BLaER1 treated with 17β-estradiol and CSF1 and Interleukin-3, amounts not matched to agents 10 nM and 100 nM (cell line): ENCODE results near the gene CDK5.

Experiments used
- H3K27ac ChIP-seq, 11 experiments: shearing (Covaris generic); formaldehyde crosslinking; 2 replicates each; pipeline ENCODE4 v1.8.1; 2022
- H3K27me3 ChIP-seq, 11 experiments: shearing (Covaris generic); formaldehyde crosslinking; 2 replicates each; pipeline ENCODE4 v1.8.1; 2022
- H3K36me3 ChIP-seq, 11 experiments: shearing (Covaris generic); formaldehyde crosslinking; 2 replicates each; pipeline ENCODE4 v1.8.1; 2022
- H3K4me1 ChIP-seq, 10 experiments: shearing (Covaris generic); formaldehyde crosslinking; 2 replicates each; pipeline ENCODE4 v1.8.1; 2022
- H3K4me2 ChIP-seq, 11 experiments: shearing (Covaris generic); formaldehyde crosslinking; 2 replicates each; pipeline ENCODE4 v1.8.1; 2022
- H3K4me3 ChIP-seq, 10 experiments: shearing (Covaris generic); formaldehyde crosslinking; 2 replicates each; pipeline ENCODE4 v1.8.1; 2022
- H3K9ac ChIP-seq, 11 experiments: shearing (Covaris generic); formaldehyde crosslinking; 2 replicates each; pipeline ENCODE4 v1.8.1; 2022
- H3K9me3 ChIP-seq, 11 experiments: shearing (Covaris generic); formaldehyde crosslinking; replicated peaks in 1 of 11; 2 replicates each; pipeline ENCODE4 v1.8.1; 2022
- H4K20me1 ChIP-seq, 11 experiments: shearing (Covaris generic); formaldehyde crosslinking; 2 replicates each; pipeline ENCODE4 v1.8.1; 2022
- Cebpa-rat ChIP-seq, 11 experiments: shearing (Covaris generic); IDR thresholded peaks; 2 replicates each; pipeline ENCODE4 v1.8.1; 2022

Gene CDK5

GRCh38 chr7:151017370-151017952 lies 40.2 kb downstream of the CDK5 start:
- Histone ChIP-seq H3K27ac (peak overlapping the region in 2 of 11 experiments; percentile 41 to 56; a peak in 3 of 22 replicates), H3K9ac (peak overlapping the region in 10 of 11 experiments; percentile 27 to 72 (median 56); a peak in 17 of 22 replicates), H3K4me3 (peak overlapping the region in 9 of 10 experiments; percentile 44 to 67 (median 50); a peak in 15 of 20 replicates), H3K27me3 (peaks cover 13 to 42% (median 22%) of the 10 kb centered on the region in 11 experiments; a peak in 21 of 22 replicates), H4K20me1 (no peaks in the 10 kb centered on the region; a peak in 1 of 22 replicates), H3K36me3 (no peaks in the 10 kb centered on the region; a peak in 1 of 22 replicates), H3K4me1 (peaks cover 40 to 79% (median 72%) of the 10 kb centered on the region in 10 experiments), H3K9me3 (no peaks in the 10 kb centered on the region), H3K4me2 (peak overlapping the region; percentile 84 to 99 (median 96))
- TF ChIP-seq Cebpa-rat (IDR thresholded peaks at IDR 0.05), result no peak

GRCh38 chr7:151016942-151017341 lies 40.8 kb downstream of the CDK5 start:
- no peak overlapping the region for H3K27ac ChIP-seq
- TF ChIP-seq Cebpa-rat (IDR thresholded peaks at IDR 0.05), result no peak
- no peak overlapping the region for H3K9ac ChIP-seq
- H3K36me3 ChIP-seq, result no peaks in the 10 kb centered on the region; a peak in 1 of 22 replicates
- H3K9me3 ChIP-seq, result no peaks in the 10 kb centered on the region
- H3K4me3 ChIP-seq, result no peak overlapping the region; a peak in 1 of 20 replicates
- H3K27me3 ChIP-seq, result peaks cover 13 to 42% (median 22%) of the 10 kb centered on the region in 11 experiments; a peak in 21 of 22 replicates
- no peaks in the 10 kb centered on the region; a peak in 1 of 22 replicates for H4K20me1 ChIP-seq
- peak overlapping the region; percentile 84 to 99 (median 96); a peak in 20 of 22 replicates for H3K4me2 ChIP-seq
- peaks cover 45 to 85% (median 77%) of the 10 kb centered on the region in 10 experiments for H3K4me1 ChIP-seq

GRCh38 chr7:151016505-151016904 lies 41.2 kb downstream of the CDK5 start:
- no peaks in the 10 kb centered on the region for H3K9me3 ChIP-seq
- H4K20me1 ChIP-seq, result no peaks in the 10 kb centered on the region; a peak in 1 of 22 replicates
- peaks cover 50 to 89% (median 81%) of the 10 kb centered on the region in 10 experiments for H3K4me1 ChIP-seq
- no peak for TF ChIP-seq Cebpa-rat (IDR thresholded peaks at IDR 0.05)
- H3K36me3 ChIP-seq, result no peaks in the 10 kb centered on the region; a peak in 1 of 22 replicates
- peak overlapping the region in 10 of 11 experiments; percentile 84 to 99 (median 96); a peak in 15 of 22 replicates for H3K4me2 ChIP-seq
- H3K27ac ChIP-seq, result no peak overlapping the region
- peaks cover 13 to 42% (median 22%) of the 10 kb centered on the region in 11 experiments; a peak in 21 of 22 replicates for H3K27me3 ChIP-seq
- H3K9ac ChIP-seq, result no peak overlapping the region
- no peak overlapping the region for H3K4me3 ChIP-seq

- no peak for TF ChIP-seq Cebpa-rat (IDR thresholded peaks at IDR 0.05)
- H3K4me3 ChIP-seq, result no peak overlapping the region
- H3K36me3 ChIP-seq, result no peaks in the 10 kb centered on the region; a peak in 1 of 22 replicates
- no peaks in the 10 kb centered on the region; a peak in 1 of 22 replicates for H4K20me1 ChIP-seq
- H3K4me2 ChIP-seq, result peak overlapping the region in 1 of 11 experiments; percentile 84; a peak in 2 of 22 replicates
- H3K9ac ChIP-seq, result no peak overlapping the region
- H3K4me1 ChIP-seq, result peaks cover 55 to 94% (median 85%) of the 10 kb centered on the region in 10 experiments
- H3K27me3 ChIP-seq, result peaks cover 13 to 42% (median 22%) of the 10 kb centered on the region in 11 experiments; a peak in 21 of 22 replicates
- no peaks in the 10 kb centered on the region for H3K9me3 ChIP-seq
- H3K27ac ChIP-seq, result no peak overlapping the region
These were observed 41.7 kb downstream of the CDK5 start for GRCh38 chr7:151015967-151016366.

- Histone ChIP-seq H3K36me3 (no peaks in the 10 kb centered on the region; a peak in 1 of 22 replicates), H3K9me3 (no peaks in the 10 kb centered on the region), H4K20me1 (no peaks in the 10 kb centered on the region; a peak in 1 of 22 replicates), H3K27ac (no peak overlapping the region), H3K4me1 (peaks cover 65 to 96% (median 89%) of the 10 kb centered on the region in 10 experiments), H3K4me3 (no peak overlapping the region), H3K27me3 (peaks cover 13 to 38% (median 21%) of the 10 kb centered on the region in 11 experiments; a peak in 21 of 22 replicates), H3K9ac (no peak overlapping the region), H3K4me2 (peak overlapping the region; percentile 1 to 72 (median 36); a peak in 18 of 22 replicates)
- no peak for TF ChIP-seq Cebpa-rat (IDR thresholded peaks at IDR 0.05)
These were observed 42.7 kb downstream of the CDK5 start for GRCh38 chr7:151014950-151015349.

GRCh38 chr7:151013733-151014497 lies 43.8 kb downstream of the CDK5 start:
- no peak for TF ChIP-seq Cebpa-rat (IDR thresholded peaks at IDR 0.05)
- Histone ChIP-seq H3K4me1 (peaks cover 71 to 96% (median 90%) of the 10 kb centered on the region in 10 experiments), H3K27ac (no peak overlapping the region), H4K20me1 (no peaks in the 10 kb centered on the region; a peak in 1 of 22 replicates), H3K9me3 (no peaks in the 10 kb centered on the region), H3K36me3 (no peaks in the 10 kb centered on the region; a peak in 1 of 22 replicates), H3K9ac (no peak overlapping the region), H3K4me2 (peak overlapping the region; percentile 15 to 72 (median 50); a peak in 20 of 22 replicates), H3K4me3 (no peak overlapping the region), H3K27me3 (peaks cover 5 to 28% (median 11%) of the 10 kb centered on the region in 11 experiments; a peak in 21 of 22 replicates)

GRCh38 chr7:151013356-151013732 lies 44.4 kb downstream of the CDK5 start:
- Histone ChIP-seq H3K36me3 (no peaks in the 10 kb centered on the region; a peak in 1 of 22 replicates), H3K9me3 (no peaks in the 10 kb centered on the region), H4K20me1 (no peaks in the 10 kb centered on the region; a peak in 1 of 22 replicates), H3K9ac (no peak overlapping the region), H3K4me2 (peak overlapping the region; percentile 47 to 95 (median 67)), H3K4me3 (no peak overlapping the region), H3K4me1 (peaks cover 71 to 96% (median 90%) of the 10 kb centered on the region in 10 experiments), H3K27me3 (peaks cover 0 to 22% (median 5%) of the 10 kb centered on the region in 11 experiments; a peak in 15 of 22 replicates), H3K27ac (no peak overlapping the region)
- TF ChIP-seq Cebpa-rat (IDR thresholded peaks at IDR 0.05), result no peak

GRCh38 chr7:151012911-151013347 lies 44.8 kb downstream of the CDK5 start:
- Histone ChIP-seq H3K4me2 (peak overlapping the region; percentile 47 to 95 (median 67)), H3K4me1 (peaks cover 71 to 96% (median 90%) of the 10 kb centered on the region in 10 experiments), H3K36me3 (no peaks in the 10 kb centered on the region; a peak in 1 of 22 replicates), H3K4me3 (0 out of 20 replicates have a peak overlapping the region, but pooled peaks of 1 of the 10 experiments have one; percentile 0), H3K9me3 (no peaks in the 10 kb centered on the region), H3K9ac (no peak overlapping the region), H3K27me3 (peaks cover 0 to 19% (median 4%) of the 10 kb centered on the region in 11 experiments; a peak in 12 of 22 replicates), H3K27ac (no peak overlapping the region), H4K20me1 (no peaks in the 10 kb centered on the region; a peak in 1 of 22 replicates)
- TF ChIP-seq Cebpa-rat (IDR thresholded peaks at IDR 0.05), result no peak
